DMS53 treated with DMSO at 0.1 percent for 48 hours (cell line): Measurements from ENCODE around the gene DLG5.
A peak's percentile ranks its signal among the peaks of the same experiment; 100 is the strongest.
"Not testable (repeated sequence)": the region's sequence is repeated elsewhere in the genome, so short reads cannot be mapped to it uniquely, and the experiment has no call there.

Experiments
- DNase-seq: peaks from one replicate; lab custom pipeline; 2025; ENCODE audit not compliant: unreplicated experiment; lab: John Stamatoyannopoulos, UW

DLG5 gene

GRCh38 chr10:77773631-77774426, 152.7 kb downstream of the DLG5 start:
- no peak for DNase-seq

GRCh38 chr10:77772852-77773600, 153.5 kb downstream of the DLG5 start:
- not testable (repeated sequence) for DNase-seq

DNA sequence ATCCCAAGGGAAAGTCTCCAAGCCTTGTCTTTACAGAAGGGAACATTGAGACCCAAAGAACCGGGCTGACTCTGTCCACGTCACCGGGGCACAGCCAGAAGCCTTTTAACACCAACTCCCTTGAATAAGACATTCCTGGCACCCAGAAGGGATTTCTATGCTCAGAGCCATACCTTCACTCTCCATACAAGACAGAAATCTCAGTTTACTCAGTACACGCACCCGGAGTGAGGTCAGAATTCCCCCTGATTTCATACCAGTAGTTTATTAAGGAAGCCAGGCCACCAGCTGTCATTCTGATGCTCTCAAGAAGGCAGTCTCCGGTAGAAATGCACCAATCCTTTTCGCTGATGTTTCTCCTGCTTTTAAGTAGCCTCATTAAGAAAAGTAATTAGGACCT, 154.7 kb downstream of the DLG5 start:
- no peak for DNase-seq

DNA sequence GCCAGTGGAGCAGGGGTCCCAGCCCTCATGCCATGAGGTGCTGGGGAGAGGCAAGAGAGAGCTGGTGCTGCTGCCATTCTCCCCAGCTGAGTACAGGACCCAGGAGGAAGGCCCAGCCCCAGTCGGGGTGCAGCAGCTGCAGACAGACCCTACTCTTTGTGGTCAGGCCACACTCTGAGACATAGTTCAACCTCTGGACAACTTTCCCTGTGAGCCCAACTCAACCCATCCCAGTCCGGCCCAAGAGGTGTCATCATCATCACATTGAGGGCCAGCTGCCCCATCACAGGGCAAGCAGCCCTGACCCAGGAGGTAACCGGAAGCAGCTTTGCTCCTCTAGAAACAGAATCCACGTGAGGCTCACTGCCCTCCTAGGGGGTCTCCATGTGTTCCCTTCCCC, 155.1 kb downstream of the DLG5 start:
- DNase-seq, result no peak

DNA sequence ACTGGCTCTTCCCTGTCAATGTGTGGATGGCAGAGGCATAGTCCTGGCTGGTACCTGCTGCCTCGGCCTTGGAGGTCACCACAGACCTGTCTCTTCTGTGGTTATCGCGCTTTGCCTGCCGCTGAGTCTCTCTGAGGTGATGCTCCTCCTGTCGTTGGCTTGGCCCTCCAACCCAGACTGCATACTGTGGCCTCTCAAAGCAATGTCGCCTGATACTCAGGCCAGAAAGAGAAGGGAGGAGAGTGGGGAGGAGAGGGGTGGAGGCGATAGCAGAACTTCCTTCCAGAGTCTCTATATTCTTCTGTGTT, 155.7 kb downstream of the DLG5 start:
- DNase-seq, result no peak

GRCh38 chr10:77770081-77770867, 156.3 kb downstream of the DLG5 start:
- no peak for DNase-seq

- no peak for DNase-seq
These were observed 158.5 kb downstream of the DLG5 start for GRCh38 chr10:77768039-77768438.

DNA sequence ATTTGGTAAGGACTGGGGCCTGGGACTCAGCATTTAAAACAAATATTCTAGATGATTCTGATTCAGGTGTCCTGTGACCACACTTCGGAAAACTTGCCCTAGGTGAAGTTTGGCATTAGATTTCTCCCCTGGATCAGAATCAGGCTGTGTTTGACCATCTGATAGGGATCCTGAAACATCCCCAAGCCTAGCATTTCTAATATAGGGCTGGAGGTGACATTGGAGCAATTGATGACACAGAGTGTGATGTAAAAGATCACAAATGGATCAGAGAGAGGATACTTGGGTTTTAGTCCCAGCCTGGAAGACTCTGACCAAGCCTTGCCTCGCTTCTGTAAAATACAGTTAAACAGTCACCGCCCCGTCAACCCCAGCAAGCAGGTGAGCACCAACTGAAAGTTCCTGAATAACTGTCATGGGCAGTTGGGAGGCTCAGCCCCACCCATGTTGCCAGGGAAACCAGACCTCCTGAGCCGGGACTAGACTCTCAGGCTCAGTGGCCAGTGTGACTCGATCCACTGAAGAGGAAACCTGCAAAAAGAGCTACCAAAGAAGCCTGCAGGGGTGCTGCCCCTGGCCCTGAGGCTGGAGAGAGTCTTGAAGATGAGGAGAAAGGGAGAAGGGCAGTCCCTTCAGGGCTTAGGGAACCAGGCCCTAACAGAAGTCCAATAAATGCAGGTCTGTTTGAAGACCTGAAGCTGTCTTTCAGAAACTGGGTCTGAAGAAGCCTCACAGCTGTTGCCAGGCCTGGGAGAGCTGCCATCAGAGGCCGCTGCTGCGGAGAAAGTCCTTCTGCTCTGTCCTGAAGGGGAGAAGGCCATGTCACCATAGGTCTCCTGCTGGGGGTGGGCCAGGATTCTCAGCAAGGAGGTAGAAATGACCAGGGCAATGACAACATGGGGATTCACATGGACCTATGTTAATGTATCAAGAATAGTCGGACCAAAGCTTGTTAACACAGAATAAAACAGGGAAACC, 162.8 kb downstream of the DLG5 start:
- DNase-seq, result no peak

DNA sequence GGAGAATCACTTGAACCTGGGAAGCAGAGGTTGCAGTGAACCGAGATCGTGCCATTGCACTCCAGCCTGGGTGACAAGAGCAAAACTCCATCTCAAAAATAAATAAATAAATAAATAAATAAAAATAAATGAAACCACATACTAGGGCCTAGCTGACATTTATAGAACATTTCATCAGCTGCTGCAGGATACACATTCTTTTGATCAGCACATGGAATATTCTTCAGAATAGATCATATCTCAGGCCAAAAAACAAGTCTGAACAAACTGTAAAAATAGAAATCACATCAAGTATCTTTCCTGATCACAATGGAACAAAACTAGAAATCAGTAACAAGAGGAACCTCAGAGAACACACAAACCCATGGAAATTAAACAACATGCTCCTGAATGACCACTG, 168.1 kb downstream of the DLG5 start:
- not testable (repeated sequence) for DNase-seq

- DNase-seq, result peak; percentile 63
These were observed 170.0 kb downstream of the DLG5 start for GRCh38 chr10:77756319-77757232.

- DNase-seq, result no peak
These were observed 180.4 kb downstream of the DLG5 start for GRCh38 chr10:77746047-77746707.

DNA sequence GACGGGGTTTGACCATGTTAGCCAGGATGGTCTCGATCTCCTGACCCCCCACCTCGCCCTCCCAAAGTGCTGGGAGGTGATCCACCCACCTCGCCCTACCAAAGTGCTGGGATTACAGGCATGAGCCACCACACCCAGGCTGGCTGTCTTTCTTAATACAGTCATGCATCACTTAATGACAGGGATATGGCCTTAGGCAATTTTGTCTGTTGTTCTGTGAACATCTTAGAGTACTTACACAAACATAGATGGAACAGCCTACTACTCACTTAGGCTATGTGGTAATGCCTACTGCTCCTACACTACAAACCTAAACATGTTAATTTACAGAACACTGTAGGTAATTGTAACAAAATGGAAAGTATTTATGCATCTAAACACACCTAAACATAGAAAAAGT, 182.3 kb downstream of the DLG5 start:
- DNase-seq, result no peak

DNA sequence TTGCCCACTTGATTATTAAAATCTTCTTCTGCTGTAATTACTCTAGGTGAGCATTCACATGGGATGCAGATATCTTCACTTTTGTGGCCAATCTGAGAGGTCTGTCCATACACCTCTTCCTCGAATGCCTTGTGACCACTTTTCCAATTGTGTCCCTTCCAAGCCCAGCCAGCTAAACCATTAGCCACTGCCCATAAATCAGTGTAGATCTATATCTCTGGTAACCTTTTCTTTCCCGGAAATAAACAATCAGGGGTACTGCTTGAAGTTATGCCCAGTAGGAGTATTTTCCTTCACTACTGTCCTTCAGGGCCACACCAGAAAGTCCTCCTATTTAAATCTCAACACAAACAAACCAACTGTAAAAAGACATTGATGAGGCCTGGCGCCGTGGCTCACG, 184.4 kb downstream of the DLG5 start:
- no peak for DNase-seq

GRCh38 chr10:77741746-77742145, 184.8 kb downstream of the DLG5 start:
- DNase-seq, result no peak
